Stimulated activated CD8-positive, alpha-beta memory T cell treated with anti-CD3 and anti-CD28 coated beads, Interleukin-7, amount 100 ng/mL, for 24 hours (primary cell): ENCODE data around the gene ATG4B.

Experiments
- DNase-seq: peaks from one replicate; pipeline ENCODE4 v3.0.0-alpha.2; 2020; ENCODE audit warnings: low read depth

The ATG4B gene

GRCh38 chr2:241690202-241690717 is 52.8 kb downstream of the ATG4B start:
- DNase-seq, result no peak

DNA sequence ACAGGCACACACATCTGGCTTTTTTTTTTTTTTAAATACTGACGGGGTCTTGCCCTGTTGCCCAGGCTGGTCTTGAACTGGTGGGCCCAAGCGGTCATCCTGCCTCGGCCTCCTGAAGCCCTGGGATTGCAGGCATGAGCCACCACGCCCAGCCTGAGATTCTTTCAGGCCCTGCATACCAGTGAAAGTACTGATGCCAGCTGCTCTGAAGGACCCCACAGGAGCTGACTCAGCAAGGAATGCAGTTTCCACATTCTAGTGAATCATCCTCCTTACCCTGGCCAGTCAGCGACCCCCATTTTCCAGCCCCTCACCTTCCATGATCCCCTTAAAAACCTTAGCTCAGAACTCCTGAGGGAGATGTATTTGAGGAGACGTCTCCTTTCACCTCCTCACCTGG is 55.0 kb downstream of the ATG4B start:
- no peak for DNase-seq

DNA sequence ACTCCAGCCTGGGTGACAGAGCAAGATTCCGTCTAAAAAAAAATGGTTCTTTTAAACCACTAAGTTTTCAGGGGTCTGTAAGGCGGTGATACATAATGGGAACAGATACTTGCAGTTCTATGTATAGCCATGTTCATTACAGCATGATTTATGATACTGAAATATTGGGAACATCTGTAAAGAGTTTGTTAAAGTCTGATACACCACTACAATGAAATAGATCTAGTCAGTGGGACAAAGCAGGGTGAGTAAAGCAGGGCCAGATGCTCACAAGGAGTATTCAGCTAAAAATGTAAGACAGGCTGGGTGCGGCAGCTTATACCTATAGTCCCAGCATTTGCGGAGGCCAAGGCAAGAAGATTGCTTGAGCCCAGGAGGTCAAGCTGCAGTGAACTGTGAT is 58.2 kb downstream of the ATG4B start:
- DNase-seq, result no peak

DNA sequence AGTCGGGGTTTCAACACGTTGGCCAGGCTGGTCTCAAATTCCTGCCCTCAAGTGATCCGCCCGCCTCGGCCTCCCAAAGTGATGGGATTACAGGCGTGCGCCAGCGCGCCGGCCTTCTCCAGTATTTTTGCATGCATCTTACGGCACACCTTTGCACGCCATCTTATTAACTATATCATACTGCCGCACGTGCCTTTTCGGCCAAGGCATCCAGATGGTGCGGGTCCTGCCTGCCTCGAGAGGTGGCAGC is 63.6 kb downstream of the ATG4B start:
- DNase-seq, result no peak

DNA sequence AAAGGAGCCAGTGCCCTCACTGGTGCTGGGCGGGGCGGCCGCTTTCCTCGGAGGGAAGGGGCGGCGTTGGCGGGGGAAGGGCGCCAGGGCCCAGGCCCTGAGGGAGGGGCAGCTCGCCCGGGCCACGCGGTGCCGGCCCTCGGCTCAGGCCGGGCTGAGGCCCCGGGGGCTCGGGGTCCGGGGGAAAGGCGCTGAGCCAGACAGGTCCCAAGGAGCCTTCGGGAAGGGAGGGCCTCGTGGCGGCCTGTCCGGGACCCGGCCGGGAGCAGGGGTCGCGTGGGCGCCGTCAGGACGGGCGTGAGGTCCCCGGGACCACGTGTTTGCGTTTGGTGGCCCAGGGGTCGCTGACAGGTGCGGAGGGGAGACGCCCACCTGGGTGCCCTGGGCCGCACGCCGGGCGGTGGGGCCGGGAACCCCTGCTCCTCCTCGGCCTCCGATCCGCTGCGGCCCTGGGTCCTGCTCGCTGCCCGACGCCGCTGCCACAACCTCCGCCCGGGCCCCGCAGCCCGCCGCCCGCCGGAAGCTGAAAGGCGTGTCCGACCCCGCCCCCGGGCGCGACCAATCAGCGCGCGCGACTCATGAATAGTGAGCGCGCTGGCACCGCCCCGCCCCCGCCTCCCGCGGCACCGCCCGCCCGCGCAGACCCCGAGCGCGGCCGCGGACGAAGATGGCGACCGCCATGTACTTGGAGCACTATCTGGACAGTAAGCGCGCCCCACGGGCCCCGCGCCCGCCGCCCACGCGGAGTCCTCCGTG is 64.1 kb downstream of the ATG4B start, which contains the start of gene ING5:
ING5 (plus strand) TSS at position 641 of the 756 bp plus-strand sequence; CDS start at position 668, 27 bp downstream.
- peak; percentile 93 for DNase-seq

GRCh38 chr2:241702155-241703031 is 64.9 kb downstream of the ATG4B start:
- DNase-seq, result peak; percentile 72

- no peak for DNase-seq
Observed at GRCh38 chr2:241703032-241703604, 65.6 kb downstream of the ATG4B start.

DNA sequence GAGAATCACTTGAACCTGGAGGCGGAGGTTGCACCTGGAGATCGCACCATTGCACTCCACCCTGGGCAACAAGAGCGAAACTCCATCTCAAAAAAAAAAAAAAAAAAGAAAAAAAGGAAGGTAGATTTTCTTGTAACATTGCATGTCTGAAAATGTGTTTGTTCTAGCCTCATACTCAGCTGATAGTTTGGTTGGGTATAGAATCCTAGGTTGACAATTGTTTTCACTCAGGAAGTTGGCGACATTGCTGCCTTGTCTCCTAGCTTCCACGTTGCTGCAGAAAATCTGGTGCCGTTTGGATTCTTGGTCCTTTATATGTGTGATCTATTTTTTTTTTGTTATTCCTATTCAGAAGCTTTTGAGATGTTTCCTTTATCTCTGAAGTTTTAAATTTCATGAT is 69.0 kb downstream of the ATG4B start:
- no peak for DNase-seq

DNA sequence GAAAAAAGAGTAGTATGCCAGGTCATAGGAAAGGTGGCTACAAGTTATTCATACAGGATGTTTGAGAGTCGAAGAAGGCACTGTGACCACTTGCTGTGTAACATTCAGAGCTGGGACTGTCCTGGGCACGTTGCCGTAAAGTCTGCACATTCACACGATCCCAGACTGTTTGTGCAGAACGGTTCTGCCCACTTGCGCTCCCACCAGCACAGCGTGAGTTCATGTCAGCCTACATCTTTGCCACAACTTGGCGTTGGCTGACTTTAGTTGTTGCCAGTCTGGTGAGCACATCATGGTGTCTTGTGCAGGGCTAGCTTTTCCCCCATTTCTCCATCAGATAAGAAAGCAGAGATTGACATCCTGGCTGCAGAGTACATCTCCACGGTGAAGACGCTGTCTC is 71.4 kb downstream of the ATG4B start:
- no peak for DNase-seq

DNA sequence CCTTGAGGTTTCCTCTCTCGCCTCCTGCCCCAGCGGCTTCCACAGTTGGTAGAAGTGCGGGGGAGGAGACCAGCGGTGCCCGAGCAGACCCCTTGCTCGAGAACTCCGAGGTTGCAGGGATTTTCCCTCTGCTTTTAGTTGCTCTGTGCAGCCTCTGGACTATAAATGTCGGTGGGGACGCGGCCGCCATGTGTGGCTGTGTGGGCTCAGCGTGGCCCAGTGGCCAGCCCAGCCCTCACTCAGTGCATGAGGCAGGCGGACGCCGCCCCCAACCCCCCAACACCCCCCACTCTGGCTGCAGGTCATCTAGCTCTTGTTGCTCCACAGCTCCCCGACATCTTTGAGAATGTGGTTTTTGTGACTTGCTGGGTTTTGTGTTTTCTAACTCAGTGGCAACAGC is 81.6 kb downstream of the ATG4B start:
- DNase-seq, result no peak

DNA sequence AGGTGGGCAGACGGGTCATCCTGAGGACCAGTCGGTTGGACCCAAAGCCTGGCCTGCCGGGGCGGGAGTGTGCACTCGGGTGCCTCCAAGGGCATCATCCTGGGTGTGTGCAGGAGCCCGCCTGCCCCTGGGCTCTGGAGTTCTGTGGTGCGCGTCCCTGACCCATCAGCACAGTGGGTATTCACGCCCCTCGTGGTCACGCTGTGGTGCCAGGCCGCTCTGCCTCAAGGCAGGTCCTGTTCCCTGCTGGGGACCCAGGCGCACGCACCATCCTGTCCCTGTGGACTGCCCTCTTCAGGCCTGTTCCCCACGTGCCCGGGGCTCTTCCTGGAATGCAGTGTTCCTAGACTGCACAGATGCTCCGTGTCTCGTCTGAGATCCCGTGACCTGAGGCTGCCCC is 82.6 kb downstream of the ATG4B start:
- DNase-seq, result no peak

DNA sequence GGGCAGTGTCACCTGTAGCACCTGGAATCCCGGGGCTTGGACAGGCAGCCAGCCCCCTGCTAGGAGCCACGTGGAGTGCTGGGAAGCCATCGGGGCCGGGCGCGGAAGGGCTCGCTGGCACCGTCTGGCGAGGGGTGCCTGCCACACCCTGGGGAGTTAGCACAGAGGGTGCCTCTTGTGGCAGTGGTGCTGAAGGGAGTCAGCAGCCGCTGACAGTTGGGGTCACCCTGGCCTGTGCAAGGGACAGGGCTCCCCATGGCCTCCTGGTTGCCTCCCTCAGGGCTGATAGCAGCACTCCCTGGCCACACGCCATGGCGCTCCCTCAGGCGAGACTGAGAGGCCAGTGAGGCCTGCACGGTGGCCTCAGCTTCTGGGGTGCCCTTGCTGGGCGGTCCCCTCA is 83.1 kb downstream of the ATG4B start:
- DNase-seq, result no peak

DNA sequence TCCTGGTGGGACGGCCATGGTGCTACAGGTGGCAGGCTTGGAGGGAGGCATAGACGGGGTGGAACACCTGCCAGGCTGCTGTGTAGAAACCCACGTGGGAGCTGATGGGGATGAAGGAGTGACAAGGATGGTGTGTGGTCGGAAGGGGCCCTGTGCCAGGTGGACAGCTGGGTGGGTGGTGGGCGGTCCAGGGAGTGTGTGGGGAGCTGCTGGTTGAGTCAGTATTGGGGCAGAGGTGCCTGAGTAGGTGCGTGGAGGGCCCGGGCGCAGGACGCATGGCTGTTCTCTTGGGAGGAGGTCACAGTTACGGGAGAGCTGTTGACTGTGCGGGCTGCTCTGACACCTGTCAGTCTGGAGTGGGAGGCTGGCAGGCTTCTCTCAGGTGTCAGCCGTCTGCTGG is 84.4 kb downstream of the ATG4B start:
- DNase-seq, result no peak

- DNase-seq, result no peak
Observed at GRCh38 chr2:241722896-241723454, 85.5 kb downstream of the ATG4B start.
